HepG2 (cell line): ENCODE results near the gene ARFGEF3.

Experiments used
- CBX2 ChIP-seq, 2 experiments: fragments of 200-600 bp in 1 of 2; sonication (generic); formaldehyde crosslinking in 1 of 2; IDR thresholded peaks; 2 replicates each; pipeline versions ENCODE4 v1.7.0 to v1.8.1; 2018 to 2022; ENCODE audit warnings: low read depth in 2 of 2, low read length in 1 of 2, mild to moderate bottlenecking in 1 of 2, missing genetic modification reagents in 1 of 2
- GFI1 ChIP-seq: sonication (generic); formaldehyde crosslinking; IDR thresholded peaks from 2 replicates; pipeline ENCODE4 v1.5.0; 2020; ENCODE audit warnings: missing genetic modification reagents, mild to moderate bottlenecking, borderline replicate concordance
- MBNL3 ChIP-seq: fragments of 250-450 bp; sonication (Bioruptor Pico); conservative IDR thresholded peaks from 2 replicates; pipeline ENCODE4 v1.8.0; 2022; ENCODE audit warnings: mild to moderate bottlenecking, inconsistent platforms
- POLR2A ChIP-seq, 2 experiments: IDR thresholded peaks; 2 replicates each; pipeline ENCODE4 v1.6.1; 2011; ENCODE audit warnings: low read depth in 2 of 2, low read length in 2 of 2, mild to moderate bottlenecking in 1 of 2, moderate library complexity in 1 of 2; ENCODE audit not compliant: insufficient read depth in 1 of 2
- SRSF4 ChIP-seq: fragments of 200-400 bp; formaldehyde crosslinking; IDR thresholded peaks from one replicate; pipeline ENCODE4 v1.6.1; 2018; ENCODE audit warnings: mild to moderate bottlenecking, low read depth, low read length, moderate library complexity; ENCODE audit not compliant: poor library complexity, severe bottlenecking
- TCF7L2 ChIP-seq: IDR thresholded peaks from 2 replicates; pipeline ENCODE4 v1.6.1; 2011; ENCODE audit warnings: mild to moderate bottlenecking, low read depth, low read length, moderate library complexity
- ZNF138 ChIP-seq: sonication (generic); formaldehyde crosslinking; IDR thresholded peaks from 2 replicates; pipeline ENCODE4 v1.5.0; 2020; ENCODE audit warnings: mild to moderate bottlenecking, low read depth, missing genetic modification reagents
- ZNF564 ChIP-seq: sonication (generic); formaldehyde crosslinking; IDR thresholded peaks from 2 replicates; pipeline ENCODE4 v1.8.1; 2023; ENCODE audit warnings: mild to moderate bottlenecking, missing genetic modification reagents
- ZNF629 ChIP-seq: sonication (generic); formaldehyde crosslinking; conservative IDR thresholded peaks from 2 replicates; pipeline ENCODE4 v1.5.0; 2020; ENCODE audit warnings: missing genetic modification reagents
- ZZZ3 ChIP-seq: sonication (generic); formaldehyde crosslinking; IDR thresholded peaks from 2 replicates; pipeline ENCODE4 v1.4.0; 2020; ENCODE audit warnings: missing genetic modification reagents, mild to moderate bottlenecking, borderline replicate concordance
- TF ChIP-seq, protein P1 (sequence below): IDR thresholded peaks from 2 replicates; pipeline ENCODE4 v1.6.1; 2016; ENCODE audit warnings: missing genetic modification reagents, missing compliant biosample characterization
- TF ChIP-seq, protein P2 (sequence below), 2 experiments: fragments of 450-650 bp in 1 of 2; sonication (generic) in 1 of 2; formaldehyde crosslinking in 1 of 2; IDR thresholded peaks; 2 replicates each; pipeline versions ENCODE4 v1.6.1 to v1.8.0; 2016 to 2022; ENCODE audit warnings: antibody characterized with exemption in 1 of 2, mild to moderate bottlenecking in 1 of 2, missing genetic modification reagents in 1 of 2

DNA sequence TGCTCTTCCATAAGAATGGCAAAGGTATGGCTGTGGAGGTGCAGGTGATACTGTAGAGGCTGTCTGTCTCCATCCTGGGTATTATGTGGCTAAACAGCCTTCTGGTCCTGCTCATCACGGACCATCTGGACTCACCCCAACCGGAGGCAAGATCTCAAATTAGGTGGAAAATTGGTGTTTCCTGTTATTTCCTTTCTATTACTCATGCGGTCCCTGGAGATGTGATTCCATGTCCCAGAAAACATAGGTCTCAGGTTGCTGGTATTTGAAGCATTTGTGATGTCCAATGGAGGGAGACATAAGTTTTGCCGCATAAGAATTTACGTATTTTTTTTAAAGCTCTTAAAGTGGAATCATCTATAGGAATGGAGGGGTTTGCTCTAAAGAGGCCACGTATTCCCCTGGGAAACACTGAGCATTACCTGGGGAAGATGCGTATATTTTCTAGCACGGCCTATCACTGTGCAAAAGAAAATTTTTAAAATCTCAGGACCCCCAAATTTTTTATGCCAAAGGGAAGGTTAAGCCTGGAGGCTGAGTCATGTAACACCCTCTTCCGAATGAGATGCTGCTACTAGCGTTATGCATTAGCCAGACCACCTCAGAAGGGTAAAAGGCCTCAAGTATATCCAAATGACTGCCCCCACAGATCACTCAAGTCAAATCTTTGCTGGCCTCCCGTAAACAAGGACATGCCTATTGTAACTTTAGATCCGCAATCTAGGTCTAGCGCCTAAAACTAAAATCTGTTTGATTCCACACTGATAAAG, 78.9 kb downstream of the ARFGEF3 start:
- TF ChIP-seq ZNF629 (CRISPR knock-in tag) (no peak), POLR2A (IDR thresholded peaks at IDR 0.05; ENCODE audit: insufficient read depth in 1 of 2, low read depth in 2 of 2, low read length in 2 of 2) (no peak), ZZZ3 (CRISPR knock-in tag) (no peak), SRSF4 (no peak), ZNF138 (no peak), MBNL3 (CRISPR knock-in tag) (no peak), ZNF564 (CRISPR knock-in tag) (no peak), CBX2 (IDR thresholded peaks at IDR 0.05; ENCODE audit: low read depth, low read length) (no peak), CBX2 (CRISPR knock-in tag; IDR thresholded peaks at IDR 0.05; ENCODE audit: low read depth) (no peak), GFI1 (CRISPR knock-in tag) (no peak), TCF7L2 (no peak)
- TF ChIP-seq, protein P1, sequence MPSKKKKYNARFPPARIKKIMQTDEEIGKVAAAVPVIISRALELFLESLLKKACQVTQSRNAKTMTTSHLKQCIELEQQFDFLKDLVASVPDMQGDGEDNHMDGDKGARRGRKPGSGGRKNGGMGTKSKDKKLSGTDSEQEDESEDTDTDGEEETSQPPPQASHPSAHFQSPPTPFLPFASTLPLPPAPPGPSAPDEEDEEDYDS (CRISPR knock-in tag): no peak
- TF ChIP-seq, protein P2, sequence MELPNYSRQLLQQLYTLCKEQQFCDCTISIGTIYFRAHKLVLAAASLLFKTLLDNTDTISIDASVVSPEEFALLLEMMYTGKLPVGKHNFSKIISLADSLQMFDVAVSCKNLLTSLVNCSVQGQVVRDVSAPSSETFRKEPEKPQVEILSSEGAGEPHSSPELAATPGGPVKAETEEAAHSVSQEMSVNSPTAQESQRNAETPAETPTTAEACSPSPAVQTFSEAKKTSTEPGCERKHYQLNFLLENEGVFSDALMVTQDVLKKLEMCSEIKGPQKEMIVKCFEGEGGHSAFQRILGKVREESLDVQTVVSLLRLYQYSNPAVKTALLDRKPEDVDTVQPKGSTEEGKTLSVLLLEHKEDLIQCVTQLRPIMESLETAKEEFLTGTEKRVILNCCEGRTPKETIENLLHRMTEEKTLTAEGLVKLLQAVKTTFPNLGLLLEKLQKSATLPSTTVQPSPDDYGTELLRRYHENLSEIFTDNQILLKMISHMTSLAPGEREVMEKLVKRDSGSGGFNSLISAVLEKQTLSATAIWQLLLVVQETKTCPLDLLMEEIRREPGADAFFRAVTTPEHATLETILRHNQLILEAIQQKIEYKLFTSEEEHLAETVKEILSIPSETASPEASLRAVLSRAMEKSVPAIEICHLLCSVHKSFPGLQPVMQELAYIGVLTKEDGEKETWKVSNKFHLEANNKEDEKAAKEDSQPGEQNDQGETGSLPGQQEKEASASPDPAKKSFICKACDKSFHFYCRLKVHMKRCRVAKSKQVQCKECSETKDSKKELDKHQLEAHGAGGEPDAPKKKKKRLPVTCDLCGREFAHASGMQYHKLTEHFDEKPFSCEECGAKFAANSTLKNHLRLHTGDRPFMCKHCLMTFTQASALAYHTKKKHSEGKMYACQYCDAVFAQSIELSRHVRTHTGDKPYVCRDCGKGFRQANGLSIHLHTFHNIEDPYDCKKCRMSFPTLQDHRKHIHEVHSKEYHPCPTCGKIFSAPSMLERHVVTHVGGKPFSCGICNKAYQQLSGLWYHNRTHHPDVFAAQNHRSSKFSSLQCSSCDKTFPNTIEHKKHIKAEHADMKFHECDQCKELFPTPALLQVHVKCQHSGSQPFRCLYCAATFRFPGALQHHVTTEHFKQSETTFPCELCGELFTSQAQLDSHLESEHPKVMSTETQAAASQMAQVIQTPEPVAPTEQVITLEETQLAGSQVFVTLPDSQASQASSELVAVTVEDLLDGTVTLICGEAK (IDR thresholded peaks at IDR 0.05): no peak
- TF ChIP-seq, protein P2 (CRISPR knock-in tag; IDR thresholded peaks at IDR 0.05): no peak
